ENCODE data around the gene STAP2. TPM values are rescaled to one million over a fixed set of nuclear protein-coding genes. Genes with fewer than 3 reads are reported as not detected.

The STAP2 gene
- total and polyA plus RNA-seq, 10 of the 15 experiments (the other 5 are each of a cell fraction or from before 2014, with no cell fraction given), result 0.84 to 22.4 (median 15.2) TPM

GRCh38 chr19:4347521-4347920, 8.9 kb upstream of the STAP2 start:
- no peak overlapping the region for H3K4me3 ChIP-seq
- no peak overlapping the region for H2AFZ ChIP-seq (ENCODE audit: control insufficient read depth, low read depth, low read length)
- H3K4me1 ChIP-seq (ENCODE audit: control insufficient read depth, insufficient read depth, low read length), result peaks cover 5% of the 10 kb centered on the region
- H3K36me3 ChIP-seq (ENCODE audit: control insufficient read depth in 2 of 2, insufficient read depth in 2 of 2, low read length in 1 of 2), result no peaks in the 10 kb centered on the region; a peak in 3 of 4 replicates
- no peak overlapping the region for H3K4me2 ChIP-seq (ENCODE audit: control insufficient read depth, insufficient read depth)
- intact Hi-C loops (cut with micrococcal nuclease; ENCODE audit: unreplicated experiment), result no loop called here
- no peaks in the 10 kb centered on the region for H3K9me3 ChIP-seq (replicated peaks; ENCODE audit: control insufficient read depth, insufficient read depth, low read length)
- ATAC-seq (no peak), FAIRE-seq (no peak), DNase-seq (ENCODE audit: low read depth, low spot score) (no peak)
- ChIA-PET POLR2A (interaction anchor here (0.6 kb wide), 1 partner anchor 49 kb away, joined by 4 read pairs; no protein-coding TSS in a partner anchor), RAD21 (ENCODE audit: unreplicated experiment) (no interaction called here), CTCF (no interaction called here), SMC1A (ENCODE audit: uncharacterized antibody, unreplicated experiment) (interaction anchor here (0.6 kb wide), 1 partner anchor 90 kb away, joined by 3 read pairs; no protein-coding TSS in a partner anchor)
- H3K79me2 ChIP-seq (ENCODE audit: control insufficient read depth, insufficient read depth, low read length), result peaks cover 3% of the 10 kb centered on the region
- TF ChIP-seq RFX5 (IDR thresholded peaks at IDR 0.05; ENCODE audit: low read depth, low read length), result no peak
- H3K27ac ChIP-seq (ENCODE audit: control insufficient read depth, insufficient read depth), result no peak overlapping the region
- no peaks in the 10 kb centered on the region for H3K27me3 ChIP-seq (replicated peaks in 1 of 2; ENCODE audit: control insufficient read depth in 2 of 2, insufficient read depth in 2 of 2, low read length in 1 of 2)
- 88% methylated on average over 6 of the region's 6 CpGs for WGBS (ENCODE audit: insufficient coverage, insufficient replicate concordance, low lambda C conversion rate, missing lambda C conversion rate)
- no TSS peak for BruUV-seq (replicated peaks)
- no peak overlapping the region for H3K9ac ChIP-seq (ENCODE audit: control insufficient read depth, insufficient read depth, low read length)
- in situ Hi-C loops (cut with MboI), result no loop called here
- no peaks in the 10 kb centered on the region for H4K20me1 ChIP-seq (ENCODE audit: control insufficient read depth, insufficient read depth)

GRCh38 chr19:4346020-4346383, 7.4 kb upstream of the STAP2 start:
- Histone ChIP-seq H3K27ac (ENCODE audit: control insufficient read depth, insufficient read depth) (no peak overlapping the region), H3K4me1 (ENCODE audit: control insufficient read depth, insufficient read depth, low read length) (peaks cover 7% of the 10 kb centered on the region), H3K9ac (ENCODE audit: control insufficient read depth, insufficient read depth, low read length) (no peak overlapping the region), H2AFZ (ENCODE audit: control insufficient read depth, low read depth, low read length) (no peak overlapping the region), H3K36me3 (ENCODE audit: control insufficient read depth in 2 of 2, insufficient read depth in 2 of 2, low read length in 1 of 2) (no peaks in the 10 kb centered on the region; a peak in 3 of 4 replicates), H4K20me1 (ENCODE audit: control insufficient read depth, insufficient read depth) (no peaks in the 10 kb centered on the region), H3K9me3 (replicated peaks; ENCODE audit: control insufficient read depth, insufficient read depth, low read length) (no peaks in the 10 kb centered on the region), H3K4me3 (no peak overlapping the region), H3K4me2 (ENCODE audit: control insufficient read depth, insufficient read depth) (no peak overlapping the region), H3K79me2 (ENCODE audit: control insufficient read depth, insufficient read depth, low read length) (peaks cover 3% of the 10 kb centered on the region), H3K27me3 (replicated peaks in 1 of 2; ENCODE audit: control insufficient read depth in 2 of 2, insufficient read depth in 2 of 2, low read length in 1 of 2) (no peaks in the 10 kb centered on the region)
- ChIA-PET SMC1A (ENCODE audit: uncharacterized antibody, unreplicated experiment) (no interaction called here), POLR2A (no interaction called here), CTCF (interaction anchor here (1.4 kb wide), 1 partner anchor 79 kb away, joined by 6 read pairs; no protein-coding TSS in a partner anchor), RAD21 (ENCODE audit: unreplicated experiment) (interaction anchor here (0.7 kb wide), 1 partner anchor 21 kb away, joined by 3 read pairs; no protein-coding TSS in a partner anchor)
- FAIRE-seq (no peak), DNase-seq (ENCODE audit: low read depth, low spot score) (no peak), ATAC-seq (no peak)
- no peak for TF ChIP-seq ELK1 (IDR thresholded peaks at IDR 0.05; ENCODE audit: low read depth, low read length)
- BruUV-seq (replicated peaks), result no TSS peak
- WGBS (ENCODE audit: insufficient coverage, insufficient replicate concordance, low lambda C conversion rate, missing lambda C conversion rate), result 78% methylated on average over 6 of the region's 6 CpGs
- intact Hi-C loops (cut with micrococcal nuclease; ENCODE audit: unreplicated experiment) (no loop called here), in situ Hi-C loops (cut with MboI) (no loop called here)

Measured in GM12878 (cell line).